ENCODE results near the gene IZUMO1R.
"Not testable (repeated sequence)": the region's sequence is repeated elsewhere in the genome, so short reads cannot be mapped to it uniquely, and the experiment has no call there.

IZUMO1R gene

DNA sequence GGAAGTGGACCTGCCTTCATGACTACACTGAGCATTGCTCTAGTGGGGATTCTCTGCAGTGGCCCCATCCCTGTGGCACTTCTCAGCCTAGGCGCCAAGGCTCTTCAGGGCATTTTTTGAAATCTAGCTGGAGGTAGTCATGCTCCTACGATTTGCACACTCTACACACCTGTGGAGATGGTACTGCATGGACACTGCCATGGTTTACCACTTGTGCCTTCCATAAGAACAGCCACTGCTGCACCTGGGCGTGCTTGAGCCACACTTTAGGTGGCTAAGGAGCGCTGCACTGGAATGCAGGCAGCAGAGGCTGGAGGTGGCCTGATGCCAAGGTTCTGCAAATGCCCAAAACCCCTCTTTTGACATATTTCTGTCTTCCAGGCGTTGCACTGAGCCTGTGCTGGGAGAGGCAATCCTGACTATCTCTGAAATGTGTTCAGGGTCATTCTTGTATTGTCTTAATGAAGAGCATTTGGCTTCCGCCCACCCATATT lies 24.3 kb downstream of the IZUMO1R start:
- H3K36me3 ChIP-seq (ENCODE audit: insufficient read depth, low read depth, low read length), result no peaks in the 10 kb centered on the region

DNA sequence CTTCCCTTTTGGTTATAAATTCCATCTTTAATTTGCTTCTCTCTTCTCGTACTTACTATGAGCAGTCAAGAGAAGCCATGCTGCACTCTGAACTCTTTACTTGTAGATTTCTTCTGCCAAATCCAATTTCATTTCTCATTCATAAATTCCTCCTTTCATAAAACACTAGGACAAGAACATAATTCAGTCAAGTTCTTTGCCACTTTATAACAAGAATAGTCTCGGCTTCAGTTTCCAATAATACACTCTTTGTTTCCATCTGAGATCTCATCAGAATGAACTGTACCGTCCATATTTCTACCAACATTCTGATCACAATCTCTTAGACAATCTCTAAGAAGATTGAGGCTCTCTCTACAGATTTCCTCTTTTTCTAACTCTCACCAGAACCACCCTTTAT lies 25.1 kb downstream of the IZUMO1R start:
- no peaks in the 10 kb centered on the region for H3K27me3 ChIP-seq (ENCODE audit: insufficient read depth, low read length)
- H3K27ac ChIP-seq (ENCODE audit: low read length), result no peak overlapping the region
- H3K4me3 ChIP-seq (ENCODE audit: low read length), result no peak overlapping the region
- H3K9me3 ChIP-seq (ENCODE audit: insufficient read depth, low read depth, low read length), result no peaks in the 10 kb centered on the region
- H3K9ac ChIP-seq (ENCODE audit: low read depth, low read length), result no peak overlapping the region
- no peaks in the 10 kb centered on the region for H3K36me3 ChIP-seq (ENCODE audit: insufficient read depth, low read depth, low read length)
- H3K4me1 ChIP-seq (ENCODE audit: insufficient read depth, low read length), result no peaks in the 10 kb centered on the region

More for the DNA sequence above, 24.3 kb downstream of the IZUMO1R start:
- Histone ChIP-seq H3K9ac (ENCODE audit: low read depth, low read length) (no peak overlapping the region), H3K27ac (ENCODE audit: low read length) (no peak overlapping the region), H3K9me3 (ENCODE audit: insufficient read depth, low read depth, low read length) (no peaks in the 10 kb centered on the region), H3K4me1 (ENCODE audit: insufficient read depth, low read length) (no peaks in the 10 kb centered on the region), H3K27me3 (ENCODE audit: insufficient read depth, low read length) (no peaks in the 10 kb centered on the region), H3K4me3 (ENCODE audit: low read length) (no peak overlapping the region)

DNA sequence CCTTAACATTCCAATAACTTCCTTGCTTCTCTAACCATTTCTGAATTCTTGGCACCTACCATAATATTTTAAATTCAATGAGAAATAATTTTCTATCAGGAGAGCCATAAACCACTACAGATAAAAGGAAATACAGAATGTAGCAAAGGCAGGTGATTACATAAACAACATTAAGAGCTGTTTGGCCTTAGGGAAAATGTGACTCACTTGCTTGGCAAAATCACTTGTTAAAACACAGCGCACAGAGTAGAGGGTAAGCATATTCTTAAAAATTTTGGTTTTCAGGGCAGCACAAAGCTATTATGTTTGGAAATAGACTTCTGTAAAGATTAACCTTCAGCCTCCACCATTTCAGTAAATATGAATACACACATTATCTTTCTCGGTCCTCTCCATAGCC lies 26.4 kb downstream of the IZUMO1R start:
- Histone ChIP-seq H3K27me3 (ENCODE audit: insufficient read depth, low read length) (no peaks in the 10 kb centered on the region), H3K27ac (ENCODE audit: low read length) (no peak overlapping the region), H3K36me3 (ENCODE audit: insufficient read depth, low read depth, low read length) (no peaks in the 10 kb centered on the region), H3K4me1 (ENCODE audit: insufficient read depth, low read length) (no peaks in the 10 kb centered on the region), H3K9me3 (ENCODE audit: insufficient read depth, low read depth, low read length) (no peaks in the 10 kb centered on the region), H3K4me3 (ENCODE audit: low read length) (no peak overlapping the region), H3K9ac (ENCODE audit: low read depth, low read length) (no peak overlapping the region)

DNA sequence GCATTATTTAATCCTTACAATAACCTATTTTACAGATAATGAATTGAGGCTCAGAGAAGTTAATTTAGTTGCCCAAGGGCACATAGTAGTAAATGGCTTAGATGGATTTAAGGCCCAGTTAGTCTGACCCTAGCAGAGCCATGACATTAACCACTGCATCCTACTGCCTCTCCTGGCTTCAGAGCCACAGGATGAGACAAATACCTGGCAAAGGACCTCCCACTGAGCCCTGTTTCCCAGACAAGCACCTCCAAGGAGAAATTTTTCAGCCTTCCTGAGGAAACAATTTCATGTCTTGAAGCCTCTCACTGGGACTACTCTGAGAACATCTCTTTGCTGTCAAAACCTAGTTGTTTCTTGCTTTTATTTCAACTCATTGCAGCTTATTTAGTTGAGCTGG lies 28.4 kb downstream of the IZUMO1R start:
- Histone ChIP-seq H3K27ac (ENCODE audit: low read length) (no peak overlapping the region), H3K4me3 (ENCODE audit: low read length) (no peak overlapping the region), H3K27me3 (ENCODE audit: insufficient read depth, low read length) (no peaks in the 10 kb centered on the region), H3K9ac (ENCODE audit: low read depth, low read length) (no peak overlapping the region), H3K36me3 (ENCODE audit: insufficient read depth, low read depth, low read length) (no peaks in the 10 kb centered on the region), H3K4me1 (ENCODE audit: insufficient read depth, low read length) (no peaks in the 10 kb centered on the region), H3K9me3 (ENCODE audit: insufficient read depth, low read depth, low read length) (no peaks in the 10 kb centered on the region)

DNA sequence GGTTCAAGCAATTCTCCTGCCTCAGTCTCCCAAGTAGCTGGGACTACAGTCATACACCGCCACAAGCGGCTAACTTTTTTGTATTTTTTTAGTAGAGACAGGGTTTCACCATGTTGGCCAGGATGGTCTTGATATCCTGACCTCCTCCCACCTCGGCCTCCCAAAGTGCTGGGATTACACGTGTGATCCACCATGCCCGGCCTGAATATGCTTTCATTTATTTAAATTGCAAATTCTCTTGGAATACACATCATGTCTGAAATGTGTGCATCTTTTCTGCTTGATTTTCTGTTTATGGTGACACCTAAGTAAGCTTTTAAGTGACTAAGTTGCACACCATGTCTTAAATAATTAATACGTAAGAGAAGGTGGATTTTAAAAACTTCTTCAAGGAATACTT lies 31.7 kb downstream of the IZUMO1R start:
- Histone ChIP-seq H3K9me3 (ENCODE audit: insufficient read depth, low read depth, low read length) (no peaks in the 10 kb centered on the region), H3K9ac (ENCODE audit: low read depth, low read length) (no peak overlapping the region), H3K27ac (ENCODE audit: low read length) (no peak overlapping the region), H3K36me3 (ENCODE audit: insufficient read depth, low read depth, low read length) (no peaks in the 10 kb centered on the region), H3K27me3 (ENCODE audit: insufficient read depth, low read length) (no peaks in the 10 kb centered on the region), H3K4me3 (ENCODE audit: low read length) (no peak overlapping the region), H3K4me1 (ENCODE audit: insufficient read depth, low read length) (no peaks in the 10 kb centered on the region)

DNA sequence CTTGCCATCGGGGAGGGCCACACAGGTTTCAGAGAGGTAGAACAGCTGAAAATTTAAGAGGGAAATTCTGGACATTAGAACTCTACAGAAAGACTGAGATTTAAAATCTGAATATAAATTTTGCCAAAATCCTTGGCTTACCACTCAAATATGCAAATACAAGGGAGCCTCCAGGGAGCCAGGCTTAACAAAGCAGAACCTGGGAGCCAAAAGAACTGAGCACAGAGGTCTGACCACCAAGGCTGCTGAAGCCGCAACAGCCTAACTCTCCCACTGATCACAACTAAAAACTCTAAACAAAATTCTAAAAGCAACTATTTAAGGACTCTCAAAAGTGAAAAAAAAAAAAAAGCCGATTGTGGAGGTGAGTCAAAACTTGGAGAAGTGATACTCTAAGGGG lies 34.3 kb downstream of the IZUMO1R start:
- Histone ChIP-seq H3K36me3 (ENCODE audit: insufficient read depth, low read depth, low read length) (no peaks in the 10 kb centered on the region), H3K4me3 (ENCODE audit: low read length) (no peak overlapping the region), H3K9ac (ENCODE audit: low read depth, low read length) (no peak overlapping the region), H3K27me3 (ENCODE audit: insufficient read depth, low read length) (no peaks in the 10 kb centered on the region), H3K27ac (ENCODE audit: low read length) (no peak overlapping the region), H3K9me3 (ENCODE audit: insufficient read depth, low read depth, low read length) (no peaks in the 10 kb centered on the region), H3K4me1 (ENCODE audit: insufficient read depth, low read length) (no peaks in the 10 kb centered on the region)

DNA sequence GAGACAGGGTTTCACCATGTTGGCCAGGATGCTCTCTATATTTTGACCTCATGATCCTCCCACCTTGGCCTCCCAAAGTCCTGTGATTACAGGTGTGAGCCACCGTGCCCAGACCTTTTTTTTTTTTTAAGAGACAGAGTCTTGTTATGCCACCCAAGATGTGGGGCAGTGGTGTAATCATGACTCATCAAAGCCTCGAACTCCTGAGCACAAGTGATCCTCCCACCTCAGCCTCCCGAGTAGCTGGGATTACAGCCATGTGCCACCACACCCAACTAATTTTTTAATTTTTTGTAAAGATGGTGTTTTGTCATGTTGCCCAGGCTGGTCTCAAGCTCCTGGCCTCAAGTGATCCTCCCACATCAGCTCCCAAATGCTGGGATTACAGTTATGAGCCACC lies 37.9 kb downstream of the IZUMO1R start:
- H3K4me1 ChIP-seq (ENCODE audit: insufficient read depth, low read length), result no peaks in the 10 kb centered on the region
- H3K27ac ChIP-seq (ENCODE audit: low read length), result no peak overlapping the region
- H3K9me3 ChIP-seq (ENCODE audit: insufficient read depth, low read depth, low read length), result peaks cover 8% of the 10 kb centered on the region
- no peak overlapping the region for H3K4me3 ChIP-seq (ENCODE audit: low read length)
- H3K9ac ChIP-seq (ENCODE audit: low read depth, low read length), result no peak overlapping the region
- no peaks in the 10 kb centered on the region for H3K27me3 ChIP-seq (ENCODE audit: insufficient read depth, low read length)
- no peaks in the 10 kb centered on the region for H3K36me3 ChIP-seq (ENCODE audit: insufficient read depth, low read depth, low read length)

DNA sequence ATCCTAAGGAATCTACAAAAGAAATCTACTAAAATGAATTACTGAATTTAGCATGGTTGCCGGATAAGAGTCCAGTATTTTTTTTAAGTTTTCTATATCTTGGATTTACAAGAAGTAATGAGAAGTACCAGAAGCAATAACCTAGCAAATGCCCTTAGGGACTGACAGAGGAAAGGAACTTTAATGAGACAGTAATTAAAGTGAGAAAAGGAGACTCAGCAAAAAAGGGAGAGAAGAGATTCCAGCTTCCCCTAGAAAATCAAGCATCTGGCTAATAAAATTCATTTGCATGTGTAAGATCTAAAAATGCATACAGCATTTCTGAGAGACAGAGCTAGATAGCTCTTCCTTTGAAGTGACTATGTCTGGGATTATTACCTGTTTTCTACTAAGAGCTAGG lies 39.1 kb downstream of the IZUMO1R start:
- H3K4me1 ChIP-seq (ENCODE audit: insufficient read depth, low read length), result no peaks in the 10 kb centered on the region
- no peaks in the 10 kb centered on the region for H3K27me3 ChIP-seq (ENCODE audit: insufficient read depth, low read length)
- H3K36me3 ChIP-seq (ENCODE audit: insufficient read depth, low read depth, low read length), result no peaks in the 10 kb centered on the region
- H3K27ac ChIP-seq (ENCODE audit: low read length), result no peak overlapping the region
- H3K9me3 ChIP-seq (ENCODE audit: insufficient read depth, low read depth, low read length), result peaks cover 8% of the 10 kb centered on the region
- no peak overlapping the region for H3K9ac ChIP-seq (ENCODE audit: low read depth, low read length)
- no peak overlapping the region for H3K4me3 ChIP-seq (ENCODE audit: low read length)

DNA sequence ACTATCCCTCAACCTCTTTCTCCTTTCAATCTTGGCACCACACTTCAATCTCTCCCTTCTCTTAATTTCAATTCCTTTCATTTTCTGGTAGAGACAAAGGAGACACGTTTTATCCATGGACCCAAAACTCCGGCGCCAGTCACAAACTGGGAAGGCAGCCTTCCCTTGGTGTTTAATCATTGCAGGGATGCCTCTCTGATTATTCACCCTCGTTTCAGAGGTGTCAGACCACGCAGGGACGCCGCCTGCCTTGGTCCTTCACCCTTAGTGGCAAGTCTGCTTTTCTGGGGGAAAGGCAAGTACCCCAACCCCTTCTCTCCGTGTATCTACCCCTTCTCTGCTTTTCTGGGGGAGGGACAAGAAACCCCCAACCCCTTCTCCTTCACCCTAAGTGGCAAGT lies 41.9 kb downstream of the IZUMO1R start:
- H3K36me3 ChIP-seq (ENCODE audit: insufficient read depth, low read depth, low read length); H3K4me3 ChIP-seq (ENCODE audit: low read length); H3K27ac ChIP-seq (ENCODE audit: low read length): not testable (repeated sequence)

DNA sequence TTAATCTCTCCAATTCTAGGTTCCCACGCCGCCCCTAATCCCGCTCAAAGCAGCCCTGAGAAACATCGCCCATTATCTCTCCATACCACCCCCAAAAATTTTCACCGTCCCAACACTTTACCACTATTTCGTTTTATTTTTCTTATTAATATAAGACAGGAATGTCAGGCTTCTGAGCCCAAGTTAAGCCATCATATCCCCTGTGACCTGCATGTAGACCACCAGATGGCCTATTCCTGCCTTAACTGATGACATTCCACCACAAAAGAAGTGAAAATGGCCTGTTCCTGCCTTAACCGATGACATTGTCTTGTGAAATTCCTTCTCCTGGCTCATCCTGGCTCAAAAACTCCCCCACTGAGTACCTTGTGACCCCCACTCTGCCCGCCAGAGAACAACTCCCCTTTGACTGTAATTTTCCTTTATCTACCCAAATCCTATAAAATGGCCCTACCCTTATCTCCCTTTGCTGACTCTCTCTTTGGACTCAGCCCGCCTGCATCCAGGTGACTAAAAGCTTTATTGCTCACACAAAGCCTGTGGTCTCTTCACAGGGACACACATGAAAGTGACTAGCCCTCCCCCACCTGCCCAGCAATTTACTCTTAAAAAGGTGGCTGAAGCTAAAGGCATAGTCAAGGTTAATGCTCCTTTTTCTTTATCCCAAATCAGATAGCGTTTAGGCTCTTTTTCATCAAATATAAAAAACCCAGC lies 46.6 kb downstream of the IZUMO1R start:
- not testable (repeated sequence) for H3K9me3 ChIP-seq (ENCODE audit: insufficient read depth, low read depth, low read length); H3K9ac ChIP-seq (ENCODE audit: low read depth, low read length); H3K27ac ChIP-seq (ENCODE audit: low read length); H3K36me3 ChIP-seq (ENCODE audit: insufficient read depth, low read depth, low read length); H3K4me1 ChIP-seq (ENCODE audit: insufficient read depth, low read length); H3K4me3 ChIP-seq (ENCODE audit: low read length); H3K27me3 ChIP-seq (ENCODE audit: insufficient read depth, low read length)

More for the DNA sequence above, 41.9 kb downstream of the IZUMO1R start:
- H3K9me3 ChIP-seq (ENCODE audit: insufficient read depth, low read depth, low read length); H3K9ac ChIP-seq (ENCODE audit: low read depth, low read length); H3K4me1 ChIP-seq (ENCODE audit: insufficient read depth, low read length); H3K27me3 ChIP-seq (ENCODE audit: insufficient read depth, low read length): not testable (repeated sequence)

Measured in iPS-20b (cell line).